Panc1 (cell line): ENCODE data around the gene NARS2. TPM values are rescaled to one million over a fixed set of nuclear protein-coding genes. Genes with fewer than 3 reads are reported as not detected.

Source experiments
- ATAC-seq: fragments of 200-7000 bp; cut with Tn5 transposase; 2 replicates; pipeline ENCODE4 v1.9.1; 2020; ENCODE audit warnings: mild to moderate bottlenecking, moderate library complexity
- BruUV-seq: library from RNA; stranded (reverse); fragments of 400-500 nt; replicated peaks from 2 replicates; lab custom pipeline; 2021; lab: Mats Ljungman, UMichigan
- CTCF ChIA-PET: fragments of 300-600 bp; sonication (Branson Sonifier 250); formaldehyde crosslinking; loops from one replicate; lab custom pipeline; 2022; ENCODE audit warnings: antibody characterized with exemption; lab: Charles Lee
- POLR2A ChIA-PET: fragments of 300-600 bp; sonication (Branson Sonifier 250); formaldehyde crosslinking; loops from one replicate; lab custom pipeline; 2022; ENCODE audit warnings: antibody characterized with exemption; lab: Charles Lee
- DNase-seq: peaks from one replicate; pipeline ENCODE4 v3.0.0-alpha.2; 2010; ENCODE audit warnings: low read depth, low spot score
- H3K27ac ChIP-seq: 2 replicates; pipeline ENCODE4 v1.5.1; 2011; ENCODE audit warnings: mild to moderate bottlenecking, low read length, inconsistent platforms
- H3K27me3 ChIP-seq: fragments of 200-500 bp; sonication (Bioruptor generic); 2 replicates; pipeline ENCODE4 v1.6.0; 2014; ENCODE audit warnings: low read length, inconsistent platforms; ENCODE audit not compliant: control insufficient read depth, insufficient read depth
- H3K36me3 ChIP-seq: fragments of 200-500 bp; sonication (Bioruptor generic); 2 replicates; pipeline ENCODE4 v1.5.1; 2014; ENCODE audit warnings: inconsistent platforms, mild to moderate bottlenecking, low read length, moderate library complexity; ENCODE audit not compliant: control insufficient read depth, insufficient read depth
- H3K4me1 ChIP-seq: 2 replicates; pipeline ENCODE4 v1.5.1; 2011; ENCODE audit warnings: inconsistent platforms, mild to moderate bottlenecking, low read length, moderate library complexity; ENCODE audit not compliant: control insufficient read depth, insufficient read depth
- H3K4me3 ChIP-seq, 2 experiments: 2 replicates each; pipeline ENCODE4 v1.5.1; 2011 to 2012; ENCODE audit warnings: low read depth in 2 of 2, low read length in 2 of 2, mild to moderate bottlenecking in 2 of 2, inconsistent platforms in 1 of 2, moderate library complexity in 1 of 2
- H3K9me3 ChIP-seq: fragments of 200-500 bp; sonication (Bioruptor generic); 2 replicates; pipeline ENCODE4 v1.5.1; 2014; ENCODE audit warnings: low read depth, mild to moderate bottlenecking, inconsistent platforms, low read length, moderate library complexity; ENCODE audit not compliant: control insufficient read depth, insufficient read depth
- POLR2AphosphoS5 ChIP-seq: IDR thresholded peaks from 2 replicates; pipeline ENCODE4 v1.6.1; 2012; ENCODE audit warnings: mild to moderate bottlenecking, low read depth, low read length, moderate library complexity
- SIN3A ChIP-seq: IDR thresholded peaks from 2 replicates; pipeline ENCODE4 v1.6.1; 2012; ENCODE audit warnings: low read depth, mild to moderate bottlenecking, low read length, moderate library complexity, borderline replicate concordance; ENCODE audit not compliant: insufficient read depth
- TCF7L2 ChIP-seq: IDR thresholded peaks from 2 replicates; pipeline ENCODE4 v1.6.1; 2011; ENCODE audit warnings: mild to moderate bottlenecking, low read depth, low read length, inconsistent platforms
- in situ Hi-C: cut with HindIII; loops from 2 replicates; pipeline ENCODE4 v1.10.0; 2016; ENCODE audit warnings: low sequenced_read_pairs, low pct_unique_long_range_greater_than_20kb
- intact Hi-C: fragments of 100-400 bp; cut with micrococcal nuclease; formaldehyde crosslinking; loops from one replicate; pipeline ENCODE4 v1.10.0; 2022; ENCODE audit not compliant: unreplicated experiment
- total RNA-seq: library from RNA; stranded (reverse); gene quantifications from one replicate; pipeline ENCODE4 v1.2.1, GENCODE V29; 2021; ENCODE audit not compliant: unreplicated experiment
- TF ChIP-seq, protein P1 (sequence below): fragments of 450-650 bp; IDR thresholded peaks from 2 replicates; pipeline ENCODE4 v1.5.1; 2017; ENCODE audit warnings: mild to moderate bottlenecking
- TF ChIP-seq, protein P2 (sequence below), 2 experiments: IDR thresholded peaks; 2 replicates each; pipeline ENCODE4 v1.6.1; 2011 to 2012; ENCODE audit warnings: low read depth in 2 of 2, control low read depth in 1 of 2, low read length in 1 of 2, mild to moderate bottlenecking in 1 of 2, moderate library complexity in 1 of 2; ENCODE audit not compliant: insufficient read depth in 1 of 2

Gene NARS2
- total RNA-seq, 1 experiment from 2014 or later = 29.8 TPM

GRCh38 chr11:78418584-78419211 is 156.0 kb downstream of the NARS2 start:
- H3K27me3 ChIP-seq = peaks cover 2% of the 10 kb centered on the region; the same call in 1 of the 2 replicates
- in situ Hi-C loops (no loop called here), intact Hi-C loops (loop anchor here (5.0 kb wide), 1 partner anchor 144 kb away; no protein-coding TSS in a partner anchor)
- no TSS peak for BruUV-seq
- ChIA-PET POLR2A (interaction anchor here (1.3 kb wide), 1 partner anchor 11 kb away, joined by 5 read pairs; no protein-coding TSS in a partner anchor), CTCF (interaction anchor here (0.7 to 1.6 kb wide), 4 partner anchors 13 to 190 kb away, joined by 3 to 6 read pairs (median 4); partner anchors contain the start of gene NARS2)
- H3K4me3 ChIP-seq = peak overlapping the region; percentile 53 to 90
- no peak for TF ChIP-seq TCF7L2
- TF ChIP-seq POLR2AphosphoS5 = no peak
- TF ChIP-seq SIN3A = no peak
- TF ChIP-seq, protein P1, sequence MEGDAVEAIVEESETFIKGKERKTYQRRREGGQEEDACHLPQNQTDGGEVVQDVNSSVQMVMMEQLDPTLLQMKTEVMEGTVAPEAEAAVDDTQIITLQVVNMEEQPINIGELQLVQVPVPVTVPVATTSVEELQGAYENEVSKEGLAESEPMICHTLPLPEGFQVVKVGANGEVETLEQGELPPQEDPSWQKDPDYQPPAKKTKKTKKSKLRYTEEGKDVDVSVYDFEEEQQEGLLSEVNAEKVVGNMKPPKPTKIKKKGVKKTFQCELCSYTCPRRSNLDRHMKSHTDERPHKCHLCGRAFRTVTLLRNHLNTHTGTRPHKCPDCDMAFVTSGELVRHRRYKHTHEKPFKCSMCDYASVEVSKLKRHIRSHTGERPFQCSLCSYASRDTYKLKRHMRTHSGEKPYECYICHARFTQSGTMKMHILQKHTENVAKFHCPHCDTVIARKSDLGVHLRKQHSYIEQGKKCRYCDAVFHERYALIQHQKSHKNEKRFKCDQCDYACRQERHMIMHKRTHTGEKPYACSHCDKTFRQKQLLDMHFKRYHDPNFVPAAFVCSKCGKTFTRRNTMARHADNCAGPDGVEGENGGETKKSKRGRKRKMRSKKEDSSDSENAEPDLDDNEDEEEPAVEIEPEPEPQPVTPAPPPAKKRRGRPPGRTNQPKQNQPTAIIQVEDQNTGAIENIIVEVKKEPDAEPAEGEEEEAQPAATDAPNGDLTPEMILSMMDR = no peak
- TF ChIP-seq, protein P2, sequence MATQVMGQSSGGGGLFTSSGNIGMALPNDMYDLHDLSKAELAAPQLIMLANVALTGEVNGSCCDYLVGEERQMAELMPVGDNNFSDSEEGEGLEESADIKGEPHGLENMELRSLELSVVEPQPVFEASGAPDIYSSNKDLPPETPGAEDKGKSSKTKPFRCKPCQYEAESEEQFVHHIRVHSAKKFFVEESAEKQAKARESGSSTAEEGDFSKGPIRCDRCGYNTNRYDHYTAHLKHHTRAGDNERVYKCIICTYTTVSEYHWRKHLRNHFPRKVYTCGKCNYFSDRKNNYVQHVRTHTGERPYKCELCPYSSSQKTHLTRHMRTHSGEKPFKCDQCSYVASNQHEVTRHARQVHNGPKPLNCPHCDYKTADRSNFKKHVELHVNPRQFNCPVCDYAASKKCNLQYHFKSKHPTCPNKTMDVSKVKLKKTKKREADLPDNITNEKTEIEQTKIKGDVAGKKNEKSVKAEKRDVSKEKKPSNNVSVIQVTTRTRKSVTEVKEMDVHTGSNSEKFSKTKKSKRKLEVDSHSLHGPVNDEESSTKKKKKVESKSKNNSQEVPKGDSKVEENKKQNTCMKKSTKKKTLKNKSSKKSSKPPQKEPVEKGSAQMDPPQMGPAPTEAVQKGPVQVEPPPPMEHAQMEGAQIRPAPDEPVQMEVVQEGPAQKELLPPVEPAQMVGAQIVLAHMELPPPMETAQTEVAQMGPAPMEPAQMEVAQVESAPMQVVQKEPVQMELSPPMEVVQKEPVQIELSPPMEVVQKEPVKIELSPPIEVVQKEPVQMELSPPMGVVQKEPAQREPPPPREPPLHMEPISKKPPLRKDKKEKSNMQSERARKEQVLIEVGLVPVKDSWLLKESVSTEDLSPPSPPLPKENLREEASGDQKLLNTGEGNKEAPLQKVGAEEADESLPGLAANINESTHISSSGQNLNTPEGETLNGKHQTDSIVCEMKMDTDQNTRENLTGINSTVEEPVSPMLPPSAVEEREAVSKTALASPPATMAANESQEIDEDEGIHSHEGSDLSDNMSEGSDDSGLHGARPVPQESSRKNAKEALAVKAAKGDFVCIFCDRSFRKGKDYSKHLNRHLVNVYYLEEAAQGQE (IDR thresholded peaks at IDR 0.05; ENCODE audit: insufficient read depth in 1 of 2, low read depth in 2 of 2, low read length in 1 of 2) = no peak
- H3K9me3 ChIP-seq = no peaks in the 10 kb centered on the region
- no peaks in the 10 kb centered on the region for H3K36me3 ChIP-seq
- no peak for DNase-seq
- peak overlapping the region; percentile 37; the same call in 1 of the 2 replicates for H3K27ac ChIP-seq
- H3K4me1 ChIP-seq = peaks cover 34% of the 10 kb centered on the region
- ATAC-seq = no peak

GRCh38 chr11:78417888-78418583 is 156.6 kb downstream of the NARS2 start:
- in situ Hi-C loops (no loop called here), intact Hi-C loops (loop anchor here (5.0 kb wide), 1 partner anchor 144 kb away; no protein-coding TSS in a partner anchor)
- peaks cover 34% of the 10 kb centered on the region for H3K4me1 ChIP-seq
- no peaks in the 10 kb centered on the region for H3K9me3 ChIP-seq
- ChIA-PET POLR2A (interaction anchor here (1.3 kb wide), 1 partner anchor 12 kb away, joined by 5 read pairs; no protein-coding TSS in a partner anchor), CTCF (interaction anchor here (0.6 to 1.6 kb wide), 3 partner anchors 147 to 203 kb away, joined by 4 to 6 read pairs (median 6); no protein-coding TSS in a partner anchor)
- ATAC-seq (peak; percentile 0), DNase-seq (no peak)
- TF ChIP-seq, protein P1 = no peak; the same call in 1 of the 2 replicates
- TF ChIP-seq SIN3A = peak; percentile 66; the same call in 1 of the 2 replicates
- TF ChIP-seq TCF7L2 = no peak
- TF ChIP-seq POLR2AphosphoS5 = peak; percentile 49; the same call in 1 of the 2 replicates
- TF ChIP-seq, protein P2 (IDR thresholded peaks at IDR 0.05; ENCODE audit: insufficient read depth in 1 of 2, low read depth in 2 of 2, low read length in 1 of 2) = no peak
- peak overlapping the region; percentile 53 to 90 for H3K4me3 ChIP-seq
- no TSS peak for BruUV-seq
- H3K27me3 ChIP-seq = peaks cover 2% of the 10 kb centered on the region; the same call in 1 of the 2 replicates
- H3K27ac ChIP-seq = peak overlapping the region; percentile 37
- H3K36me3 ChIP-seq = no peaks in the 10 kb centered on the region
